Trophoblast cell (in vitro differentiated cells and primary cell): ENCODE data around the gene EP400.

ENCODE experiments used
- DNase-seq, 2 donors: peaks; one replicate each; pipeline ENCODE4 v3.0.0-alpha.2; 2016
- H2AFZ ChIP-seq: 2 replicates; pipeline ENCODE4 v1.6.1; 2013; ENCODE audit warnings: low read length, moderate library complexity, mild to moderate bottlenecking; ENCODE audit not compliant: insufficient read depth, poor library complexity
- H2AK5ac ChIP-seq: 2 replicates; pipeline ENCODE4 v1.6.1; 2013; ENCODE audit warnings: mild to moderate bottlenecking, low read length
- H2BK120ac ChIP-seq: 2 replicates; pipeline ENCODE4 v1.6.1; 2013; ENCODE audit warnings: low read length, mild to moderate bottlenecking, moderate library complexity; ENCODE audit not compliant: insufficient read depth, poor library complexity
- H2BK12ac ChIP-seq: 2 replicates; pipeline ENCODE4 v1.6.1; 2013; ENCODE audit warnings: mild to moderate bottlenecking, low read length, moderate library complexity
- H2BK5ac ChIP-seq: 2 replicates; pipeline ENCODE4 v1.6.1; 2013; ENCODE audit warnings: low read length, low read depth, moderate library complexity, mild to moderate bottlenecking; ENCODE audit not compliant: poor library complexity
- H3K14ac ChIP-seq: 2 replicates; pipeline ENCODE4 v1.6.1; 2013; ENCODE audit warnings: mild to moderate bottlenecking, low read length
- H3K18ac ChIP-seq: 2 replicates; pipeline ENCODE4 v1.6.1; 2013; ENCODE audit warnings: mild to moderate bottlenecking, low read length
- H3K23ac ChIP-seq: 2 replicates; pipeline ENCODE4 v1.6.1; 2013; ENCODE audit warnings: low read length
- H3K27ac ChIP-seq: 2 replicates; pipeline ENCODE4 v1.5.1; 2013; ENCODE audit warnings: low read depth, mild to moderate bottlenecking, inconsistent platforms, low read length, moderate library complexity
- H3K27me3 ChIP-seq: 2 replicates; pipeline ENCODE4 v1.6.1; 2013; ENCODE audit warnings: inconsistent platforms, mild to moderate bottlenecking, low read length, moderate library complexity; ENCODE audit not compliant: insufficient read depth
- H3K36me3 ChIP-seq, 2 experiments: 1 replicate in 1 of 2; 2 replicates in 1 of 2; pipeline ENCODE4 v1.6.1; 2013; ENCODE audit warnings: low read length in 2 of 2, mild to moderate bottlenecking in 2 of 2, moderate library complexity in 1 of 2; ENCODE audit not compliant: insufficient read depth in 2 of 2, control insufficient read depth in 1 of 2
- H3K4ac ChIP-seq: 2 replicates; pipeline ENCODE4 v1.6.1; 2013; ENCODE audit warnings: low read depth, mild to moderate bottlenecking, low read length, moderate library complexity
- H3K4me1 ChIP-seq, 2 experiments: 1 replicate in 1 of 2; 2 replicates in 1 of 2; pipeline ENCODE4 v1.6.1; 2013; ENCODE audit warnings: low read length in 2 of 2, mild to moderate bottlenecking in 2 of 2, moderate library complexity in 1 of 2; ENCODE audit not compliant: insufficient read depth in 2 of 2, control insufficient read depth in 1 of 2
- H3K4me2 ChIP-seq: 2 replicates; pipeline ENCODE4 v1.6.1; 2013; ENCODE audit warnings: inconsistent platforms, mild to moderate bottlenecking, low read length, moderate library complexity
- H3K4me3 ChIP-seq: 2 replicates; pipeline ENCODE4 v1.5.1; 2013; ENCODE audit warnings: mild to moderate bottlenecking, low read depth, low read length, inconsistent platforms
- H3K79me1 ChIP-seq: one replicate; pipeline ENCODE4 v1.6.1; 2013; ENCODE audit warnings: low read length
- H3K79me2 ChIP-seq: 2 replicates; pipeline ENCODE4 v1.6.1; 2013; ENCODE audit warnings: low read length, mild to moderate bottlenecking; ENCODE audit not compliant: control insufficient read depth, insufficient read depth, poor library complexity
- H3K9ac ChIP-seq: 2 replicates; pipeline ENCODE4 v1.6.1; 2013; ENCODE audit warnings: mild to moderate bottlenecking, low read length
- H3K9me3 ChIP-seq: 2 replicates; pipeline ENCODE4 v1.6.1; 2013; ENCODE audit warnings: low read depth, mild to moderate bottlenecking, control low read depth, inconsistent platforms, low read length; ENCODE audit not compliant: insufficient read depth
- H4K12ac ChIP-seq: 2 replicates; pipeline ENCODE4 v1.6.1; 2013; ENCODE audit warnings: low read depth, mild to moderate bottlenecking, low read length, moderate library complexity
- H4K8ac ChIP-seq: 2 replicates; pipeline ENCODE4 v1.6.1; 2013; ENCODE audit warnings: low read depth, mild to moderate bottlenecking, low read length, moderate library complexity
- H4K91ac ChIP-seq: one replicate; pipeline ENCODE4 v1.6.1; 2013; ENCODE audit warnings: low read depth, mild to moderate bottlenecking, low read length, moderate library complexity
- WGBS: extraction: QIAGEN DNeasy Blood & Tissue Kit; methylation state at CpG from one replicate; pipeline ENCODE4 v1.1.7; 2013; ENCODE audit warnings: missing lambda C conversion rate; ENCODE audit not compliant: insufficient read length, insufficient coverage; ENCODE audit errors: extremely low coverage; 5-methylcytosine and 5-hydroxymethylcytosine counted together

EP400 gene

DNA sequence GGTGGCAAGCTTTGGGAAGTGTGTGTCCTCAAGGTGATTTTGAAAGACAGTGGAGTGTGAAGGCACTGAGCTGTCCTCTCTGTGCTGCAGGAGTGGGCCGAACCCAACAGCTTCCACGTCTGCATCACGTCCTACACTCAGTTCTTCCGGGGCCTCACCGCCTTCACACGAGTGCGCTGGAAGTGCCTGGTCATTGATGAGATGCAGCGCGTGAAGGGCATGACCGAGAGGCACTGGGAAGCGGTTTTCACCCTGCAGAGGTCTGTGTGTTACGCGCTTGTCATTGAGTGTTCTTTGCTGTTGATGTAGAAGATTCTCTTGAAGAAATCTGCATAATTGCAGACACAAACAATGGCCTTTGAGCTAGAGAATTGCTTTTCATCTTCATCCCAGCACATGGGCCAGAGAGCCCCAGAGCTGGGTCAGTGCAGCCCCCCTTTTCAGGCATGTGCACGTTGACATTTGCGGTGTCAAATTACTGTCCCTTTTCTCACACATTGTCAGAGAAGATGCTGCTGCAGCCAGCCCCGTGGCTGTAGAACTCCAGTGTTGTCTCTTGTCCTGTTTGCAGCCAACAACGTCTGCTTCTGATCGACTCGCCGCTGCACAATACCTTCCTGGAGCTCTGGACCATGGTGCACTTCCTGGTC lies 63.3 kb downstream of the EP400 start:
- Histone ChIP-seq H4K8ac (no peak overlapping the region), H3K4me1 (no peaks in the 10 kb centered on the region), H2BK12ac (no peak overlapping the region), H2AFZ (no peak overlapping the region), H3K4me3 (no peak overlapping the region), H4K91ac (no peak overlapping the region), H3K27me3 (no peaks in the 10 kb centered on the region), H3K27ac (no peak overlapping the region), H3K9me3 (no peaks in the 10 kb centered on the region), H3K4me2 (no peak overlapping the region), H3K23ac (no peak overlapping the region), H4K12ac (no peak overlapping the region), H3K79me2 (no peaks in the 10 kb centered on the region), H3K79me1 (no peaks in the 10 kb centered on the region), H2BK5ac (no peak overlapping the region), H3K9ac (no peak overlapping the region), H3K36me3 (peaks cover 65 to 67% of the 10 kb centered on the region in 2 experiments), H3K4ac (no peak overlapping the region), H2BK120ac (no peak overlapping the region), H3K14ac (no peak overlapping the region), H2AK5ac (no peak overlapping the region), H3K18ac (no peak overlapping the region)
- no CpG with 5 or more reads among the region's 20 CpGs for WGBS
- no peak for DNase-seq

DNA sequence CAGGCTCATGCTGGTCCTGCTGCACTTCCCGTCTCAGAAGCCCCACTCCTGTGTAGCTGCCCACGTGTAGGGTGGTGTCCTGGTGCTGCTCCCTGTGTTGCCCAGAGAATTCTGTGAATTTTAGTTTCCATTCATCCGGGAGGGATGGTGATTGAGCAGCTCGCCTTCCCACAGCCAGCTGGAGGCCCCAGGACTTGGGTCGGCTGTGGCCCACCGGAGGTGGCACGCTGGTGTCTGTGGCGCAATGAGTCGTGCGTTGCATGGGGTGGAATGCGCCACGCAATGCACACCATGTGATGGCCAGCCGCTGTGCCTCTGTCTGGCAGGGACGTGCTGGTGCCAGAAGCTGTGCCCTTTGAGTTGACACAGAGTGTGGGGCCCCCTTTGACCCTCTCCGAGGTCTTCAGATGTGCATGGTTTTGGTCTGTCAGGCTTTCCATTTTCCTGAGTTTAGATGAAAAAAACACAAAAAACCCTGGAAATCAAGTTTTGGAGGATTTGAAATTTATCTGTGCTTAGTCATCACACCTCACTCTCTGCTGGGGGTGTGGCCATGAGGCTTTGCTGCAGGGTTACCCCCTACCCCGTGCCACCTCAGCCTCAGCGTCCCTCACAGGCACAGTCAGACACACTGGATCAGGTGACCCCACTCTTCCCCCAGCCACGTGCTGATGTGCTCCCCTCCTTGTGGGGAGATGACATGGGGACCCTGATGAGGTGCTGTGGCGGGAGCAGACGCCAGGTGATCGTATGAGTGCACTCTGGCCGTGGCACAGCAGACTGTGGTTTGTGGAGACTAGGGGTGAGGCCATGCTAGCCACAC lies 64.6 kb downstream of the EP400 start:
- no peak overlapping the region for H4K12ac ChIP-seq
- DNase-seq = no peak
- no peak overlapping the region for H2BK120ac ChIP-seq
- no peak overlapping the region for H3K27ac ChIP-seq
- no peak overlapping the region for H2BK12ac ChIP-seq
- H3K4ac ChIP-seq = no peak overlapping the region
- H3K14ac ChIP-seq = no peak overlapping the region
- no peaks in the 10 kb centered on the region for H3K27me3 ChIP-seq
- no peak overlapping the region for H2BK5ac ChIP-seq
- no peak overlapping the region for H4K91ac ChIP-seq
- no peak overlapping the region for H2AK5ac ChIP-seq
- no peak overlapping the region for H2AFZ ChIP-seq
- H3K4me2 ChIP-seq = no peak overlapping the region
- no peak overlapping the region for H3K18ac ChIP-seq
- H3K9me3 ChIP-seq = no peaks in the 10 kb centered on the region
- no peak overlapping the region for H3K9ac ChIP-seq
- no peak overlapping the region for H3K4me3 ChIP-seq
- H3K79me1 ChIP-seq = no peaks in the 10 kb centered on the region
- WGBS = no CpG with 5 or more reads among the region's 22 CpGs
- H3K36me3 ChIP-seq = peaks cover 72 to 75% of the 10 kb centered on the region in 2 experiments
- H4K8ac ChIP-seq = no peak overlapping the region
- no peaks in the 10 kb centered on the region for H3K79me2 ChIP-seq
- H3K23ac ChIP-seq = no peak overlapping the region
- no peaks in the 10 kb centered on the region for H3K4me1 ChIP-seq

DNA sequence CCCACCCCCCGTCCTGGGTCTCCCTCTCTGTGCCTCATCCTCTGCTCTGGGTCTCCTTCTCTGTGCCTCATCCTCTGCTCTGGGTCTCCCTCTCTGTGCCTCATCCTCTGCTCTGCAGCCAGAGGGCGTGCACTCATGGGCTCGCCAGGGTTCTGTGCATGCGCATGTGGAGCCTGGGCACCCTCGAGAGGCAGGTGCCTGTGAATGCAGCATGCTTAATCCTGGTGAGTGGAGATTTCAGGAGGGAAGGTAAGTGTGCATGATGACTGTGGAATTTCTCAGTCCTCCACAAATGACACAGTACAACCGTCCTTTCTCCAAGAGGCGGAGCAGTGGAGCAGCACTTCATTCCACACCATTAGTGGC lies 65.2 kb downstream of the EP400 start:
- H4K91ac ChIP-seq = no peak overlapping the region
- no peak overlapping the region for H3K23ac ChIP-seq
- no peak overlapping the region for H2BK12ac ChIP-seq
- no peaks in the 10 kb centered on the region for H3K9me3 ChIP-seq
- no peak overlapping the region for H2AK5ac ChIP-seq
- DNase-seq = no peak
- H3K79me2 ChIP-seq = no peaks in the 10 kb centered on the region
- no peak overlapping the region for H3K14ac ChIP-seq
- peaks cover 75 to 78% of the 10 kb centered on the region in 2 experiments for H3K36me3 ChIP-seq
- H3K27me3 ChIP-seq = no peaks in the 10 kb centered on the region
- no CpG with 5 or more reads among the region's 7 CpGs for WGBS
- no peak overlapping the region for H2AFZ ChIP-seq
- H2BK120ac ChIP-seq = no peak overlapping the region
- no peak overlapping the region for H3K18ac ChIP-seq
- no peak overlapping the region for H4K8ac ChIP-seq
- H3K9ac ChIP-seq = no peak overlapping the region
- no peaks in the 10 kb centered on the region for H3K79me1 ChIP-seq
- H3K4me3 ChIP-seq = no peak overlapping the region
- no peak overlapping the region for H4K12ac ChIP-seq
- no peak overlapping the region for H3K4ac ChIP-seq
- H3K27ac ChIP-seq = no peak overlapping the region
- no peak overlapping the region for H2BK5ac ChIP-seq
- H3K4me1 ChIP-seq = no peaks in the 10 kb centered on the region
- H3K4me2 ChIP-seq = no peak overlapping the region

DNA sequence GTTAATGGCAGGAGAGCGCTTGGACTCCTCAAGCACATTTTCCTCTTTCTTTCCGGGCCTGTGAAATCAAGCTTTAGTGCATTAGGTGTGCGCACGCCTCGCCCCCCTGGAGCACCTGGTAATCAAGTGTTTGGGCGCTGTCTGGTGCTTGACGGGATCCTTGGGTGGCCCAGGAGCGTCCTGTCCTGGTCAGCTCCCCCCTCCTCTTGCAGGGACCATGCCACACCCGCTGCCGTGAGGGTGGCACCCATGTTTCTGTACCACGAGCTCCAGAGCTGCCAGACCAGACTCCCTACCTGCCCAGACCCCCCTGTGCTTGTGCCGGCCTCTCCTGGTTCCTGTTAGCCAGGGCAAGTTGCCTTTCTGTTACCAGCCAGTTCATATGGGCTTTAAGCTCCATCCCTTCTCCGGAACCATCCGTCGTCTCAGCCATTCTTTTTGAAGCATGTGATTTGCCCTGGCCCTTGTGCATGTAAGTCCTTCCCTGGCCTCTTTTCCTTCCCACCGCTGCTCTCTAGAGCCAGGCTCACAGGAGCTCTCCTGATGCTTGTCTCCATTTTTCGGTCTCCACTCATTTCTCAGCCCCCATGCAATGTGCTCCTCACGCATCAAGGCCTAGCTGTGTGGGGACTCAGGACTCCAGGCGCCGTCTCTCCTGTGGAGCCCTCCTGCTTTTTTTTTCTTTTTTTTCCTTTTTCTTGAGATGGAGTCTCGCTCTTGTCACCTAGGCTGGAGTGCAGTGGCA lies 66.1 kb downstream of the EP400 start:
- Histone ChIP-seq H2BK120ac (no peak overlapping the region), H3K18ac (no peak overlapping the region), H2AK5ac (no peak overlapping the region), H3K27me3 (no peaks in the 10 kb centered on the region), H2BK5ac (no peak overlapping the region), H3K4me3 (no peak overlapping the region), H3K79me2 (no peaks in the 10 kb centered on the region), H4K91ac (no peak overlapping the region), H4K8ac (no peak overlapping the region), H2BK12ac (no peak overlapping the region), H4K12ac (no peak overlapping the region), H3K4me1 (no peaks in the 10 kb centered on the region), H3K14ac (no peak overlapping the region), H3K9ac (no peak overlapping the region), H3K9me3 (no peaks in the 10 kb centered on the region), H3K4ac (no peak overlapping the region), H3K23ac (no peak overlapping the region), H3K27ac (no peak overlapping the region), H3K4me2 (no peak overlapping the region), H2AFZ (no peak overlapping the region), H3K36me3 (peaks cover 80 to 84% of the 10 kb centered on the region in 2 experiments), H3K79me1 (no peaks in the 10 kb centered on the region)
- no peak for DNase-seq
- WGBS = no CpG with 5 or more reads among the region's 21 CpGs
